Activated T-cell treated with anti-CD3 and anti-CD28 coated beads, Interleukin-2, amount 50 U/mL, for 24 hours (primary cell): ENCODE data around the gene BACE2.
"Not testable (repeated sequence)": the region's sequence is repeated elsewhere in the genome, so short reads cannot be mapped to it uniquely, and the experiment has no call there.

Experiments
- DNase-seq: peaks from one replicate; pipeline ENCODE4 v3.0.0-alpha.2; 2020
- H3K27ac Mint-ChIP-seq: 2 replicates; pipeline ENCODE4 v1.8.0; 2020; ENCODE audit warnings: mild to moderate bottlenecking, mixed read lengths
- H3K27me3 Mint-ChIP-seq: 2 replicates; pipeline ENCODE4 v1.8.0; 2020; ENCODE audit warnings: mixed read lengths
- H3K36me3 Mint-ChIP-seq: 2 replicates; pipeline ENCODE4 v1.8.0; 2020; ENCODE audit warnings: low read depth, mixed read lengths
- H3K4me1 Mint-ChIP-seq: 2 replicates; pipeline ENCODE4 v1.8.0; 2020; ENCODE audit warnings: low read depth, mixed read lengths
- H3K4me3 Mint-ChIP-seq: 2 replicates; pipeline ENCODE4 v1.8.0; 2020; ENCODE audit warnings: mild to moderate bottlenecking, moderate library complexity, mixed read lengths
- H3K9me3 Mint-ChIP-seq: 2 replicates; pipeline ENCODE4 v1.8.0; 2020; ENCODE audit warnings: mixed read lengths

BACE2 gene

GRCh38 chr21:41185802-41186201 is 17.8 kb downstream of the BACE2 start:
- no peaks in the 10 kb centered on the region for H3K36me3 Mint-ChIP-seq
- peaks cover 24% of the 10 kb centered on the region for H3K27me3 Mint-ChIP-seq
- H3K27ac Mint-ChIP-seq, result no peak overlapping the region
- no peak for DNase-seq
- peaks cover 7% of the 10 kb centered on the region for H3K9me3 Mint-ChIP-seq
- H3K4me1 Mint-ChIP-seq, result no peaks in the 10 kb centered on the region
- H3K4me3 Mint-ChIP-seq, result no peak overlapping the region

- no peak overlapping the region for H3K4me3 Mint-ChIP-seq
- H3K36me3 Mint-ChIP-seq, result no peaks in the 10 kb centered on the region
- no peak overlapping the region for H3K27ac Mint-ChIP-seq
- DNase-seq, result no peak
- H3K9me3 Mint-ChIP-seq, result peaks cover 7% of the 10 kb centered on the region
- no peaks in the 10 kb centered on the region for H3K4me1 Mint-ChIP-seq
- peaks cover 19% of the 10 kb centered on the region for H3K27me3 Mint-ChIP-seq
These were observed 19.0 kb downstream of the BACE2 start for GRCh38 chr21:41186755-41187536.

DNA sequence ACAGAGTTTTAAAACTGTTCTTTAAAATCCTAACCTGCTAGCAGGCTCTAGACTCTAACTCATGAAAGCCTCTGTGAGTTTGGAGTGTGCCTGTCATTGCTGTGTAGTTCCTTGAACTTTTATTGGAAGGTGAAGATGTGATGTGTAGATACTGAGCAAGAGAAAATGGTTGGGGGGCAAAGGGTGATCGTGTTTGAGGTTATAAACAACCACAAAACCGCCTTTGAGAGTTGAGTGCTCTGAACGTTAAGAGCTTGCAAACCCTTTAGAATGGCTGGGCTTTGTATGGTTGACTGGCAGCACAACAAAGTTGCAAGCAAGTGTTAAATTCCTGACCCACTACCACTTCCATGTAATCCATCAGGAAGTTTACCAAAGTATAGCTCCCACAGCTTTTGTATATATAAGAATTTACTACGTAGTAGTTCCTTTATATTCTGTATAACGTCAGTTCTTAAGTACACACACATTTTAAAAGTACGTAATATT is 19.6 kb downstream of the BACE2 start:
- Mint-ChIP-seq H3K36me3 (no peaks in the 10 kb centered on the region), H3K27ac (no peak overlapping the region), H3K27me3 (peaks cover 22% of the 10 kb centered on the region), H3K9me3 (peaks cover 7% of the 10 kb centered on the region), H3K4me3 (no peak overlapping the region), H3K4me1 (no peaks in the 10 kb centered on the region)
- DNase-seq, result no peak

DNA sequence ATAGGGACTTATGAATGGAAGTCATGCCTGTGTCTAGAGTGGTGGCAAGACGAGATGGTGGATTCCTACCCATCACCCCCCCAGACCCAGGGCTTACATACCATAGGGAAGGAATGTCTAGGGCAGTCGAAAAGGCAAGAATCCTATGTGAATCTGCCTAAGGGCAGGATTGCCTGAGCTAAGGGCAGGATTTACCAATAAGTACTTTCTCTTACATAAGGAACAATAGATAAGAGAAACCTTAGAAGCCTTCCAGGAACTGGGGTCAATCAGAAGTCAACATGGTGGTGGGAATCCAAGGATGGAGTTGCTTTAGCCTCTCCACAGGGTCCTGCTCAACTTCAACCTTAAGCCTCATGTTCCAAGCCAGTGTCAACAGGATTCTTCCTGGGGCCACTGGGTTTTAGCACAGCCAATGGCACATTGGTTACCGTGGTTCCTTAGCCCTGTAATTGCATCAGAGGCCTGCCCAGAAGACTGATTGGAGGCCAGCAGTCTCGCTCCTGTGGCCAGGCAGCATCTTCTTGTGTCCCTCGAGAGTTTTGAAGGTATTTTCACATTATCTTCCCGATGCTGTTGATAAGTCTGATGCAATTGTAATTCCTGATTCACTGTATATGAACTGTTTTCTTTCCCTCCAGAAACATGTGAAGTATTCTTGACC is 20.7 kb downstream of the BACE2 start:
- DNase-seq, result no peak
- H3K4me3 Mint-ChIP-seq, result no peak overlapping the region
- H3K9me3 Mint-ChIP-seq, result peaks cover 7% of the 10 kb centered on the region
- H3K4me1 Mint-ChIP-seq, result no peaks in the 10 kb centered on the region
- H3K27ac Mint-ChIP-seq, result no peak overlapping the region
- H3K27me3 Mint-ChIP-seq, result peaks cover 19% of the 10 kb centered on the region
- no peaks in the 10 kb centered on the region for H3K36me3 Mint-ChIP-seq

- DNase-seq, result no peak
- Mint-ChIP-seq H3K27me3 (peaks cover 13% of the 10 kb centered on the region), H3K9me3 (peaks cover 7% of the 10 kb centered on the region), H3K4me3 (no peak overlapping the region), H3K4me1 (no peaks in the 10 kb centered on the region), H3K36me3 (no peaks in the 10 kb centered on the region), H3K27ac (no peak overlapping the region)
These were observed 21.3 kb downstream of the BACE2 start for GRCh38 chr21:41189150-41189745.

DNA sequence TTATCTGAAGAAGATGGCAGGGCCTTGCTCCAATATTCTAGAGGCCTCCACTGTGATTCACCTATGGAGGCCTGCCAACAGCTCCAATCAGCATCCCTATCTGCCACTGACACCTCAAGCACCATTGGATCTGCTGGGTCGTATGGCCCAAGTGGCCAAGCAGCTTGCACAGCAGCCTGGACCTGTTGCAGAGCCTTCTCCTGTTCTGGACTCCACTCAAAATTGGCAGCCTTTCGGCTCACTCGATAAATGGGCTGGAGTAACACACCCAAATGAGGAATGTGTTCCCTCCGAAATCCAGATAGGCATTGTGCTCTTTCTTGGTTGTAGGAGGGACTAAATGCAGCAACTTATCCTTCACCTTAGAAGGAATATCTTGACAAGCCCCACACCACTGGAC is 24.6 kb downstream of the BACE2 start:
- H3K36me3 Mint-ChIP-seq, H3K4me1 Mint-ChIP-seq, H3K9me3 Mint-ChIP-seq, H3K27ac Mint-ChIP-seq, DNase-seq, H3K4me3 Mint-ChIP-seq: not testable (repeated sequence)
- H3K27me3 Mint-ChIP-seq, result peaks cover 13% of the 10 kb centered on the region

DNA sequence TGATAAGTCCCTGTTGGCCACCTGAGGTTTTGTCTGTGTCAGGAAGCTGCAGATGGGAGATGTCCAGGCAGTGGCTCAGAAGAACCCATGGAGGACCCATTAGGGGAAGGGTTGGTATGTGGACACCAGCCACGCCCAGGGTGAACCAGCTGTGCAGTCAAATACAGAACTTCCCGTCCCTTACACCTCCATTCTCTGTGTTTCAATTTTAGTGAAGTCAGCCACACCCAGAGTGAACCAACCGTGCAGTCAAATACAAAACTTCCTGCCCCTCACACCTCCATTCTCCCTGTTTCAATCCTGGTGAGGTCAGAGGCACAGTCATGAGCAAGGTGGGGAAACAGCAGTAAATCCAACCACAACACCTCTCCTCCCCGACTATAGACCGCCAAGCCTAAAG is 27.4 kb downstream of the BACE2 start:
- Mint-ChIP-seq H3K9me3 (peaks cover 1% of the 10 kb centered on the region), H3K36me3 (no peaks in the 10 kb centered on the region), H3K27ac (no peak overlapping the region), H3K4me1 (no peaks in the 10 kb centered on the region), H3K27me3 (peaks cover 16% of the 10 kb centered on the region), H3K4me3 (no peak overlapping the region)
- DNase-seq, result no peak

DNA sequence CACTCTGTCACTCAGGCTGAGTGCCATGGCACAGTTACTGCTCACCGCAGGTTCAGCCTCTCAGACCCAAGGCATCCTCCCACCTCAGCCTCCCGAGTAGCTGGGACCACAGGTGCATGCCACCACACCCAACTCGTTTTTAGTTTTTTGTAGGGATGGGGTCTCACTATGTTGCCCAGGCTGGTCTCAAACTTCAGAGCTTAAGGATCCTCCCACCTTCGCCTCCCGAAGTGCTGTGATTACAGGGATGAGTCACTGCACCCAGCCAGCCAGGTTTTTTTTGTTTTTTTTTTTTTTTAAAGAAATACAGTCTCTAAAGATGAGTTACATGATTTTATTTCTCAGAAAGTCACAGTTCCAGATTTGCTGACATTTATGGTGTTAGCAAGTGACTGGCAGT is 29.0 kb downstream of the BACE2 start:
- Mint-ChIP-seq H3K36me3 (no peaks in the 10 kb centered on the region), H3K4me3 (no peak overlapping the region), H3K27me3 (peaks cover 16% of the 10 kb centered on the region), H3K27ac (no peak overlapping the region), H3K4me1 (no peaks in the 10 kb centered on the region), H3K9me3 (no peaks in the 10 kb centered on the region)
- DNase-seq, result no peak

GRCh38 chr21:41197582-41197981 is 29.6 kb downstream of the BACE2 start:
- Mint-ChIP-seq H3K4me1 (no peaks in the 10 kb centered on the region), H3K36me3 (no peaks in the 10 kb centered on the region), H3K27ac (no peak overlapping the region), H3K4me3 (no peak overlapping the region), H3K27me3 (peaks cover 20% of the 10 kb centered on the region), H3K9me3 (no peaks in the 10 kb centered on the region)
- DNase-seq, result no peak

GRCh38 chr21:41198647-41199046 is 30.7 kb downstream of the BACE2 start:
- H3K27me3 Mint-ChIP-seq, result peaks cover 28% of the 10 kb centered on the region
- H3K9me3 Mint-ChIP-seq, H3K4me3 Mint-ChIP-seq, H3K4me1 Mint-ChIP-seq, H3K27ac Mint-ChIP-seq, DNase-seq, H3K36me3 Mint-ChIP-seq: not testable (repeated sequence)

DNA sequence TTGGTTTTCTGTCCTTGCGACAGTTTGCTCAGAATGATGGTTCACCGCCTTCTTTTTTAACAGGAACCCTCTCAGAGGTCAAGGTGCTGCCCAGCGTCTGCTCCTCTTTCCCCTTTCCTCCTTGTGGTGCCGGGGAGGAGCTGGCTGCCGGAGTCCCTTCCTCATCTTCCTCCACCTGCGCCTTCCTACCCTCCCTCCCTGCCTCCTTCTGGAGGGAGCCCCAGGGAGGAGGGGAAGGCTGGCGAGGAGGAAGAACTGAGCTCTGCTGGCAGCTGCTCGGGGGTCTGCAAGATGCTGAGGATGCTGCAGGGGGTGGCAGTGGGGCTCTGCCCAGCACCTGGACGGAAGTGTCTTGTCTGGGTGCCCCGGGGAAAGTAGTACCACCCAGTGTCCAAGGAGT is 31.2 kb downstream of the BACE2 start:
- H3K4me1 Mint-ChIP-seq, result no peaks in the 10 kb centered on the region
- peaks cover 29% of the 10 kb centered on the region for H3K27me3 Mint-ChIP-seq
- no peaks in the 10 kb centered on the region for H3K36me3 Mint-ChIP-seq
- DNase-seq, result no peak
- H3K9me3 Mint-ChIP-seq, result no peaks in the 10 kb centered on the region
- H3K27ac Mint-ChIP-seq, result no peak overlapping the region
- no peak overlapping the region for H3K4me3 Mint-ChIP-seq

DNA sequence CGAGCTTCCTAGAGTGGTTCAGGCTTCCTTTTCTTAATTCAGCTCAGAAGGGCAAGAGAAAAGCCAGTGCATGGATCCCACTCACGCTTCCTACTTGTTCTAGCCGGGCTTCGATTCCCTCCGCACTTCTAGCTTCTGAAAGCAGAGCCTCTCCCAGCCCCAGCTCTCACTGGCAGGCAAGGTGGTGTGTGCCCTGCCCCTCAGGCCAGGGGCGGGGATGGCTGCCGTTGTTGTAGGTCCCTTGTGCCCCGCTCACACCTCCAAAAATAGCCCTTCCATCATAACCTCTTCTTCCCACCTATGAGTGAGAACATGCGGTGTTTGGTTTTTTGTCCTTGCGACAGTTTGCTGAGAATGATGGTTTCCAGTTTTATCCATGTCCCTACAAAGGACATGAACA is 31.6 kb downstream of the BACE2 start:
- Mint-ChIP-seq H3K4me1 (no peaks in the 10 kb centered on the region), H3K9me3 (no peaks in the 10 kb centered on the region), H3K4me3 (no peak overlapping the region), H3K27me3 (peaks cover 29% of the 10 kb centered on the region), H3K36me3 (no peaks in the 10 kb centered on the region), H3K27ac (no peak overlapping the region)
- DNase-seq, result no peak

- H3K9me3 Mint-ChIP-seq, result no peaks in the 10 kb centered on the region
- H3K4me3 Mint-ChIP-seq, result no peak overlapping the region
- H3K36me3 Mint-ChIP-seq, result no peaks in the 10 kb centered on the region
- H3K4me1 Mint-ChIP-seq, result no peaks in the 10 kb centered on the region
- DNase-seq, result no peak
- no peak overlapping the region for H3K27ac Mint-ChIP-seq
- H3K27me3 Mint-ChIP-seq, result peaks cover 23% of the 10 kb centered on the region
These were observed 33.4 kb downstream of the BACE2 start for GRCh38 chr21:41201385-41201784.

DNA sequence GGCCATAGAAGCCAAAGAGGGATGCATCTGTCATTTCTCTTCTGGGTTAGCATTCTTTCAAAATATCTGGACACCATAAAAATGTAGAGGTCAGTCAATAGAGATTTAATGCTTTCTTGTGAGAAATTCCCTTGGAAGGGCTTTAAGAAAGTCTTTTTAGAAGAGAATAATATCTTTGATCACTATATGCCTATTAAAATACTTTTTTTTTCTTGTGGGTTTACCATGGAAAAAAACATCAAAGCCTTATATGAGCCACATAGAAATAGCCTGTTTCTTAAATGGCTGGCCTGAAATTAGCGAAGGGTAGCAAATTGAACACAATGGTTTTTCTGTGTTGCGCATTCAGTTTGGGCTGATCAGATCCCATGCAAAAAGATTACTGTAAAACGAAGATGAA is 36.8 kb downstream of the BACE2 start:
- no peak overlapping the region for H3K27ac Mint-ChIP-seq
- H3K9me3 Mint-ChIP-seq, result no peaks in the 10 kb centered on the region
- peaks cover 23% of the 10 kb centered on the region for H3K27me3 Mint-ChIP-seq
- no peaks in the 10 kb centered on the region for H3K4me1 Mint-ChIP-seq
- no peaks in the 10 kb centered on the region for H3K36me3 Mint-ChIP-seq
- DNase-seq, result no peak
- no peak overlapping the region for H3K4me3 Mint-ChIP-seq
